ACHN (cell line): ENCODE measurements around the gene FFAR3.
"Not testable (repeated sequence)": the region's sequence is repeated elsewhere in the genome, so short reads cannot be mapped to it uniquely, and the experiment has no call there.

Experiments
- DNase-seq: peaks from one replicate; pipeline ENCODE4 v3.0.0-alpha.2; 2015
- in situ Hi-C: cut with HindIII; loops from 2 replicates; pipeline ENCODE4 v1.10.0; 2017; ENCODE audit warnings: low sequenced_read_pairs, low pct_ligation_motif_present, low pct_unique_long_range_greater_than_20kb

Gene FFAR3

GRCh38 chr19:35392742-35393715 is 34.8 kb downstream of the FFAR3 start:
- in situ Hi-C loops: no loop called here
- no peak for DNase-seq

GRCh38 chr19:35395382-35396199 is 37.3 kb downstream of the FFAR3 start:
- in situ Hi-C loops: no loop called here
- DNase-seq: no peak

GRCh38 chr19:35396240-35396885 is 38.1 kb downstream of the FFAR3 start:
- in situ Hi-C loops: no loop called here
- DNase-seq: no peak

GRCh38 chr19:35397064-35397463 is 38.8 kb downstream of the FFAR3 start:
- in situ Hi-C loops: no loop called here
- no peak for DNase-seq

- DNase-seq: no peak
- in situ Hi-C loops: no loop called here
These were observed 40.3 kb downstream of the FFAR3 start for GRCh38 chr19:35398570-35398969.

GRCh38 chr19:35399231-35399630 is 41.0 kb downstream of the FFAR3 start:
- DNase-seq: no peak
- in situ Hi-C loops: no loop called here

GRCh38 chr19:35399948-35400772 is 41.9 kb downstream of the FFAR3 start:
- in situ Hi-C loops: no loop called here

GRCh38 chr19:35400773-35401100 is 42.5 kb downstream of the FFAR3 start:
- DNase-seq: no peak
- in situ Hi-C loops: no loop called here

More at GRCh38 chr19:35399948-35400772, 41.9 kb downstream of the FFAR3 start:
- no peak for DNase-seq

GRCh38 chr19:35401416-35401815 is 43.2 kb downstream of the FFAR3 start:
- in situ Hi-C loops, DNase-seq: not testable (repeated sequence)

- DNase-seq: no peak
- in situ Hi-C loops: no loop called here
These were observed 45.0 kb downstream of the FFAR3 start for GRCh38 chr19:35403116-35403760.

GRCh38 chr19:35404879-35405622 is 46.8 kb downstream of the FFAR3 start:
- in situ Hi-C loops: no loop called here
- peak; percentile 27 for DNase-seq

GRCh38 chr19:35407619-35408018 is 49.4 kb downstream of the FFAR3 start:
- in situ Hi-C loops: no loop called here
- no peak for DNase-seq

- in situ Hi-C loops: no loop called here
- no peak for DNase-seq
These were observed 50.3 kb downstream of the FFAR3 start for GRCh38 chr19:35408284-35409171.

GRCh38 chr19:35409191-35409590 is 50.9 kb downstream of the FFAR3 start:
- in situ Hi-C loops: no loop called here
- DNase-seq: no peak
